HepG2 (cell line): ENCODE results near the gene C1orf87. TPM values are rescaled to one million over a fixed set of nuclear protein-coding genes. Genes with fewer than 3 reads are reported as not detected.

Source experiments
- ATAC-seq: fragments of 200-7000 bp; cut with Tn5 transposase; 3 replicates; pipeline ENCODE4 v1.9.1; 2020; ENCODE audit warnings: mild to moderate bottlenecking, moderate library complexity
- BruUV-seq: library from RNA; stranded (reverse); fragments of 400-500 nt; replicated peaks from 2 replicates; lab custom pipeline; 2021; lab: Mats Ljungman, UMichigan
- CTCF ChIA-PET: fragments of 300-600 bp; formaldehyde crosslinking; extraction: SDS; loops from one replicate; lab custom pipeline; 2021; ENCODE audit warnings: low total read pairs, inconsistent platforms, low intra/inter-chr PET ratio; lab: Yijun Ruan, JAX
- POLR2A ChIA-PET: fragments of 350-600 bp; sonication (Branson Sonifier 250); formaldehyde crosslinking; loops from one replicate; lab custom pipeline; 2020; ENCODE audit warnings: antibody characterized with exemption, inconsistent platforms; lab: Yijun Ruan, JAX
- DNase-seq: peaks from one replicate; pipeline ENCODE4 v3.0.0-alpha.2; 2015; ENCODE audit warnings: low spot score
- FAIRE-seq: peaks from 3 replicates; lab custom pipeline; 2011; peaks lifted over from hg19 to GRCh38; lab: Jason Lieb, UNC
- H2AFZ ChIP-seq: one replicate; pipeline ENCODE4 v1.6.1; 2011; ENCODE audit warnings: low read length, inconsistent platforms
- H3K27ac ChIP-seq: fragments of 300-600 bp; 3 replicates; pipeline ENCODE4 v1.8.0; 2011; ENCODE audit warnings: mixed run types, mild to moderate bottlenecking, mixed read lengths, low read length, inconsistent platforms; ENCODE audit not compliant: insufficient read depth; ENCODE audit errors: extremely low read length
- H3K27me3 ChIP-seq, 2 experiments: fragments of 200-600 bp in 1 of 2; 2 replicates in 1 of 2; 3 replicates in 1 of 2; pipeline versions ENCODE4 v1.6.0 to v1.8.0; 2011; ENCODE audit warnings: low read length in 2 of 2, mild to moderate bottlenecking in 2 of 2, moderate library complexity in 2 of 2, inconsistent platforms in 1 of 2; ENCODE audit not compliant: insufficient read depth in 2 of 2, control insufficient read depth in 1 of 2
- H3K36me3 ChIP-seq, 2 experiments: fragments of 200-600 bp in 1 of 2; replicated peaks in 1 of 2; 2 replicates in 1 of 2; 3 replicates in 1 of 2; pipeline versions ENCODE4 v1.5.1 to v1.8.0; 2011; ENCODE audit warnings: low read length in 2 of 2, inconsistent platforms in 1 of 2; ENCODE audit not compliant: insufficient read depth in 2 of 2, control insufficient read depth in 1 of 2
- H3K4me1 ChIP-seq: 2 replicates; pipeline ENCODE4 v1.5.1; 2012; ENCODE audit warnings: low read length, inconsistent platforms; ENCODE audit not compliant: insufficient read depth
- H3K4me2 ChIP-seq: 2 replicates; pipeline ENCODE4 v1.6.0; 2011; ENCODE audit warnings: low read depth, low read length, inconsistent platforms
- H3K4me3 ChIP-seq, 3 experiments: fragments of 200-600 bp in 1 of 3; sonication (generic), shearing (Covaris generic) in 1 of 3; replicated peaks in 1 of 3; 2 replicates each; pipeline ENCODE4 v1.5.1; 2011 to 2016; ENCODE audit warnings: low read length in 3 of 3, inconsistent platforms in 2 of 3, low read depth in 2 of 3, mild to moderate bottlenecking in 2 of 3, control low read depth in 1 of 3, mixed read lengths in 1 of 3; ENCODE audit not compliant: insufficient read depth in 1 of 3
- H3K79me2 ChIP-seq: one replicate; pipeline ENCODE4 v1.6.1; 2011; ENCODE audit warnings: low read length, inconsistent platforms; ENCODE audit not compliant: insufficient read depth
- H3K9ac ChIP-seq: 2 replicates; pipeline ENCODE4 v1.6.0; 2011; ENCODE audit warnings: mild to moderate bottlenecking, low read depth, low read length, inconsistent platforms; ENCODE audit not compliant: insufficient read depth
- H3K9me3 ChIP-seq: 2 replicates; pipeline ENCODE4 v1.5.1; 2012; ENCODE audit warnings: mild to moderate bottlenecking, low read length
- H4K20me1 ChIP-seq: 2 replicates; pipeline ENCODE4 v1.6.0; 2011; ENCODE audit warnings: inconsistent platforms, mild to moderate bottlenecking, low read length, moderate library complexity; ENCODE audit not compliant: insufficient read depth
- ATF7 ChIP-seq, 2 experiments: fragments of 450-650 bp in 1 of 2; sonication (generic) in 1 of 2; formaldehyde crosslinking in 1 of 2; IDR thresholded peaks; 2 replicates each; pipeline versions ENCODE4 v1.4.0 to v1.6.1; 2016 to 2020; ENCODE audit warnings: antibody characterized with exemption in 1 of 2, mild to moderate bottlenecking in 1 of 2, missing genetic modification reagents in 1 of 2
- CEBPG ChIP-seq: IDR thresholded peaks from 2 replicates; pipeline ENCODE4 v1.6.1; 2016
- CTCF ChIP-seq: sonication (generic); formaldehyde crosslinking; IDR thresholded peaks from 2 replicates; pipeline ENCODE4 v1.5.0; 2020; ENCODE audit warnings: mild to moderate bottlenecking, missing genetic modification reagents, moderate library complexity
- DMAP1 ChIP-seq: IDR thresholded peaks from 2 replicates; pipeline ENCODE4 v1.6.1; 2016
- HMG20A ChIP-seq: IDR thresholded peaks from 2 replicates; pipeline ENCODE4 v1.6.1; 2016; ENCODE audit warnings: borderline replicate concordance
- HNRNPK ChIP-seq: fragments of 200-400 bp; formaldehyde crosslinking; IDR thresholded peaks from 2 replicates; pipeline ENCODE4 v1.6.1; 2018; ENCODE audit warnings: low read length, low read depth, moderate library complexity, mild to moderate bottlenecking; ENCODE audit not compliant: poor library complexity, severe bottlenecking
- HOXA5 ChIP-seq: sonication (generic); formaldehyde crosslinking; IDR thresholded peaks from 2 replicates; pipeline ENCODE4 v1.4.0; 2020; ENCODE audit warnings: missing genetic modification reagents
- MAFF ChIP-seq: IDR thresholded peaks from 2 replicates; pipeline ENCODE4 v1.6.1; 2011; ENCODE audit warnings: low read depth, low read length, improper control_type of control experiment
- MAFK ChIP-seq, 2 experiments: IDR thresholded peaks in 1 of 2; conservative IDR thresholded peaks in 1 of 2; 2 replicates each; pipeline ENCODE4 v1.6.1; 2011; ENCODE audit warnings: improper control_type of control experiment in 2 of 2, low read length in 2 of 2
- STAG1 ChIP-seq: sonication (generic); formaldehyde crosslinking; IDR thresholded peaks from 2 replicates; pipeline ENCODE4 v1.4.0; 2020; ENCODE audit warnings: missing genetic modification reagents
- TAF15 ChIP-seq: fragments of 200-400 bp; formaldehyde crosslinking; IDR thresholded peaks from one replicate; pipeline ENCODE4 v1.6.1; 2018; ENCODE audit warnings: mild to moderate bottlenecking, low read depth, low read length; ENCODE audit not compliant: poor library complexity, severe bottlenecking
- TEAD3 ChIP-seq: optimal IDR thresholded peaks from 2 replicates; pipeline ENCODE3; 2016; ENCODE audit warnings: borderline replicate concordance
- XRCC5 ChIP-seq: fragments of 200-400 bp; formaldehyde crosslinking; optimal IDR thresholded peaks from 2 replicates; pipeline ENCODE3; 2017; ENCODE audit warnings: mild to moderate bottlenecking, low read length
- ZBTB2 ChIP-seq: sonication (generic); formaldehyde crosslinking; IDR thresholded peaks from 2 replicates; pipeline ENCODE4 v1.8.0; 2022; ENCODE audit warnings: low read depth, missing genetic modification reagents
- ZBTB3 ChIP-seq: sonication (generic); formaldehyde crosslinking; IDR thresholded peaks from 2 replicates; pipeline ENCODE4 v1.4.0; 2020; ENCODE audit warnings: low read depth, mild to moderate bottlenecking, moderate library complexity, missing genetic modification reagents, borderline replicate concordance
- ZNF660 ChIP-seq: sonication (generic); formaldehyde crosslinking; IDR thresholded peaks from 2 replicates; pipeline ENCODE4 v1.5.1; 2020; ENCODE audit warnings: mild to moderate bottlenecking, low read depth, missing genetic modification reagents, borderline replicate concordance
- ZNF878 ChIP-seq: sonication (generic); formaldehyde crosslinking; IDR thresholded peaks from 2 replicates; pipeline ENCODE4 v1.8.1; 2023; ENCODE audit warnings: mild to moderate bottlenecking, missing genetic modification reagents, moderate library complexity
- WGBS: methylation state at CpG from one replicate; pipeline ENCODE4 v1.1.6; 2017; ENCODE audit warnings: low lambda C conversion rate; 5-methylcytosine and 5-hydroxymethylcytosine counted together
- in situ Hi-C: cut with HindIII; loops from 2 replicates; pipeline ENCODE4 v1.10.0; 2017; ENCODE audit warnings: low pct_unique_long_range_greater_than_20kb; ENCODE audit not compliant: extremely low pct_ligation_motif_present
- intact Hi-C: fragments of 100-400 bp; cut with micrococcal nuclease; formaldehyde crosslinking; loops from one replicate; pipeline ENCODE4 v1.10.0; 2022; ENCODE audit not compliant: unreplicated experiment
- polyA plus RNA-seq, 8 experiments: library from polyadenylated mRNA; depleted of rRNA in 3 of 8; stranded (reverse) in 7 of 8; unstranded in 1 of 8; fragments of >200 nt; fragmentation: Illumina TruSeq in 4 of 8; extraction: Trizol in 4 of 8; gene quantifications; 2 replicates each; pipeline versions ENCODE4 v1.2.1 to v1.2.3, GENCODE V29; 2011 to 2016; ENCODE audit warnings: low read depth in 4 of 8, missing spikeins in 1 of 8, mixed read lengths in 1 of 8; ENCODE audit not compliant: insufficient read depth in 1 of 8
- total RNA-seq, 5 experiments: library from RNA; depleted of rRNA; stranded (reverse); fragments of >200 nt; fragmentation: Illumina TruSeq; extraction: Trizol; gene quantifications; 2 replicates each; pipeline ENCODE4 v1.2.3, GENCODE V29; 2016; ENCODE audit warnings: low read depth in 1 of 5

Gene C1orf87
- total and polyA plus RNA-seq, 2 of the 13 experiments (the other 11 are each of a cell fraction or from before 2014, with no cell fraction given), result not detected

GRCh38 chr1:59976194-59977074 is 97.1 kb downstream of the C1orf87 start:
- H3K4me2 ChIP-seq, result peak overlapping the region; percentile 25; the same call in 1 of the 2 replicates
- H2AFZ ChIP-seq, result no peak overlapping the region
- WGBS, result 24% methylated on average over 19 of the region's 19 CpGs
- intact Hi-C loops (loop anchor here (5.0 to 10.0 kb wide), 4 partner anchors 148 to 1066 kb away; no protein-coding TSS in a partner anchor), in situ Hi-C loops (no loop called here)
- no peak overlapping the region for H3K9ac ChIP-seq
- no peak for TF ChIP-seq ZBTB2 (CRISPR knock-in tag)
- peak; percentile 79 for TF ChIP-seq MAFF
- peak; percentile 43 for TF ChIP-seq XRCC5
- peak; percentile 78 to 90 for TF ChIP-seq MAFK (conservative IDR thresholded peaks at IDR 0.05 in 1 of 2, IDR thresholded peaks at IDR 0.05 in 1 of 2; ENCODE audit: low read length in 2 of 2)
- TF ChIP-seq ZBTB3 (CRISPR knock-in tag), result no peak
- no peak for TF ChIP-seq TAF15
- TF ChIP-seq HNRNPK, result no peak
- no peak for TF ChIP-seq ZNF660 (CRISPR knock-in tag)
- peak; percentile 75 for TF ChIP-seq CTCF (CRISPR knock-in tag)
- TF ChIP-seq CEBPG (CRISPR knock-in tag), result no peak
- peak; percentile 59 for TF ChIP-seq STAG1 (CRISPR knock-in tag)
- TF ChIP-seq ATF7 (IDR thresholded peaks at IDR 0.05), result no peak
- TF ChIP-seq ATF7 (CRISPR knock-in tag; IDR thresholded peaks at IDR 0.05), result no peak
- TF ChIP-seq ZNF878, result no peak
- no peak for TF ChIP-seq HMG20A (CRISPR knock-in tag)
- TF ChIP-seq HOXA5 (CRISPR knock-in tag), result no peak
- TF ChIP-seq DMAP1 (CRISPR knock-in tag), result no peak
- TF ChIP-seq TEAD3 (CRISPR knock-in tag), result no peak
- no peaks in the 10 kb centered on the region for H3K79me2 ChIP-seq
- H3K36me3 ChIP-seq, result no peaks in the 10 kb centered on the region
- H3K9me3 ChIP-seq, result no peaks in the 10 kb centered on the region
- H3K4me1 ChIP-seq, result peaks cover 14% of the 10 kb centered on the region
- DNase-seq (peak; percentile 16), FAIRE-seq (peak; percentile 63), ATAC-seq (peak; percentile 74)
- no peaks in the 10 kb centered on the region for H4K20me1 ChIP-seq
- POLR2A ChIA-PET, result no interaction called here
- CTCF ChIA-PET, result interaction anchor here (1.2 kb wide), 1 partner anchor 789 kb away, joined by 4 read pairs; no protein-coding TSS in a partner anchor
- H3K4me3 ChIP-seq, result no peak overlapping the region
- H3K27me3 ChIP-seq, result peaks cover 0 to 28% of the 10 kb centered on the region in 2 experiments; a peak in 2 of 5 replicates
- BruUV-seq, result no TSS peak
- H3K27ac ChIP-seq, result no peak overlapping the region
